HL-60 (cell line): ENCODE results near the gene TMEM60.

Experiments
- DNase-seq, 2 experiments: peaks; one replicate each; pipeline ENCODE4 v3.0.0-alpha.2; 2010 to 2020; ENCODE audit warnings: low read depth in 1 of 2, low spot score in 1 of 2
- H3K27ac ChIP-seq: fragments of 250-450 bp; sonication (Bioruptor Pico); replicated peaks from 2 replicates; pipeline ENCODE4 v1.5.1; 2020; ENCODE audit warnings: mild to moderate bottlenecking, moderate library complexity
- H3K27me3 ChIP-seq: fragments of 250-450 bp; sonication (Bioruptor Pico); 2 replicates; pipeline ENCODE4 v1.5.1; 2021; ENCODE audit warnings: mild to moderate bottlenecking, moderate library complexity; ENCODE audit not compliant: insufficient read depth, poor library complexity, severe bottlenecking
- H3K4me3 ChIP-seq: replicated peaks from 2 replicates; pipeline ENCODE4 v1.5.1; 2011; ENCODE audit warnings: mild to moderate bottlenecking, control low read depth, low read length; ENCODE audit not compliant: insufficient read depth
- CTCF ChIP-seq: IDR thresholded peaks from one replicate; pipeline ENCODE4 v1.5.1; 2011; ENCODE audit warnings: low read length, control low read depth, inconsistent platforms; ENCODE audit not compliant: insufficient read depth
- GABPA ChIP-seq: IDR thresholded peaks from 2 replicates; pipeline ENCODE4 v1.6.1; 2012; ENCODE audit warnings: low read depth
- POLR2AphosphoS5 ChIP-seq: IDR thresholded peaks from 2 replicates; pipeline ENCODE4 v1.6.1; 2012; ENCODE audit warnings: low read depth
- SPI1 ChIP-seq: IDR thresholded peaks from 2 replicates; pipeline ENCODE4 v1.6.1; 2012; ENCODE audit warnings: low read depth, mild to moderate bottlenecking, borderline replicate concordance
- TF ChIP-seq, protein P1 (sequence below): IDR thresholded peaks from 2 replicates; pipeline ENCODE4 v1.6.1; 2012; ENCODE audit warnings: low read depth; ENCODE audit not compliant: insufficient replicate concordance

Gene TMEM60

GRCh38 chr7:77811516-77812289 is 13.5 kb upstream of the TMEM60 start:
- TF ChIP-seq SPI1 (no peak), GABPA (no peak), CTCF (no peak), POLR2AphosphoS5 (no peak)
- TF ChIP-seq, protein P1, sequence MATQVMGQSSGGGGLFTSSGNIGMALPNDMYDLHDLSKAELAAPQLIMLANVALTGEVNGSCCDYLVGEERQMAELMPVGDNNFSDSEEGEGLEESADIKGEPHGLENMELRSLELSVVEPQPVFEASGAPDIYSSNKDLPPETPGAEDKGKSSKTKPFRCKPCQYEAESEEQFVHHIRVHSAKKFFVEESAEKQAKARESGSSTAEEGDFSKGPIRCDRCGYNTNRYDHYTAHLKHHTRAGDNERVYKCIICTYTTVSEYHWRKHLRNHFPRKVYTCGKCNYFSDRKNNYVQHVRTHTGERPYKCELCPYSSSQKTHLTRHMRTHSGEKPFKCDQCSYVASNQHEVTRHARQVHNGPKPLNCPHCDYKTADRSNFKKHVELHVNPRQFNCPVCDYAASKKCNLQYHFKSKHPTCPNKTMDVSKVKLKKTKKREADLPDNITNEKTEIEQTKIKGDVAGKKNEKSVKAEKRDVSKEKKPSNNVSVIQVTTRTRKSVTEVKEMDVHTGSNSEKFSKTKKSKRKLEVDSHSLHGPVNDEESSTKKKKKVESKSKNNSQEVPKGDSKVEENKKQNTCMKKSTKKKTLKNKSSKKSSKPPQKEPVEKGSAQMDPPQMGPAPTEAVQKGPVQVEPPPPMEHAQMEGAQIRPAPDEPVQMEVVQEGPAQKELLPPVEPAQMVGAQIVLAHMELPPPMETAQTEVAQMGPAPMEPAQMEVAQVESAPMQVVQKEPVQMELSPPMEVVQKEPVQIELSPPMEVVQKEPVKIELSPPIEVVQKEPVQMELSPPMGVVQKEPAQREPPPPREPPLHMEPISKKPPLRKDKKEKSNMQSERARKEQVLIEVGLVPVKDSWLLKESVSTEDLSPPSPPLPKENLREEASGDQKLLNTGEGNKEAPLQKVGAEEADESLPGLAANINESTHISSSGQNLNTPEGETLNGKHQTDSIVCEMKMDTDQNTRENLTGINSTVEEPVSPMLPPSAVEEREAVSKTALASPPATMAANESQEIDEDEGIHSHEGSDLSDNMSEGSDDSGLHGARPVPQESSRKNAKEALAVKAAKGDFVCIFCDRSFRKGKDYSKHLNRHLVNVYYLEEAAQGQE = no peak
- no peak overlapping the region for H3K4me3 ChIP-seq
- DNase-seq = no peak
- H3K27me3 ChIP-seq = no peaks in the 10 kb centered on the region
- no peak overlapping the region for H3K27ac ChIP-seq

DNA sequence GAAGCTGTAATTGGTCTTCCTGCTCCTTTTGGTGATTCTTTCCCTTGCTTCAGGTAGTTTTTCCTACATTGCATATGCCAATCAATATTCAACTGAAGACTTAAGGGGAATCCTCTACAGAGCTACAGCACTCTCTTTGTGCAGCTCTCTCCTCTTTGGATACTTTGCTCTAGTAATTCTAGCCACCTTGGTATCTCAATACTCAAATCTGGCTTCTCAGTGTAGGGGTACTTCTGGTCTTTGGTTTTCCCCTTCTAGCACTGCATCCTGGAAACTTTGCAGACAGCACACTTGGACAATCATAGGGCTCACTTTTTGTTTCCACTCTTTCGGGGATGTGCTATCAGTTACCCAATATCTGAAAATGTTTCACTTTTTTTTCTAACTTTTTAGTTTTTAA is 10.3 kb upstream of the TMEM60 start:
- no peak for DNase-seq
- TF ChIP-seq GABPA (no peak), POLR2AphosphoS5 (no peak), SPI1 (no peak), CTCF (no peak)
- TF ChIP-seq, protein P1 = no peak
- no peak overlapping the region for H3K4me3 ChIP-seq
- no peaks in the 10 kb centered on the region for H3K27me3 ChIP-seq
- H3K27ac ChIP-seq = no peak overlapping the region

DNA sequence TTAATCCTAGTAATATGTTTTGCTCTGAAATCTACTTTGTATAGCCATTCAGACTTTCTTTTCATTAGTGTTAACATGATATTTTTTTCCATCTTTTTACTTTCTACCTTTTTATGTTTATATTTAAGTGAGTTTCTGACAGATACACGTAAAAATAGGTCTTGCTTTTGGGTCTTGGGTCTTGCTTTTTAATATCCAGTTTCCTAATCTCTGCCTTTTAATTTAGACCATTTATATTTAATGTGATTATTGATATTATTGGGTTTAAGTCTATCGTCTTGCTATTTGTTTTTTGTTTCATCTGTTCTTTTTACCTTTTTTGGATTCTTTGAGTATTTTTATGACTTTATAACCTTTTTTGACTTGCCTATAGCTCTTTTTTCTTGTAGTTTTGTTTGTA is 8.2 kb upstream of the TMEM60 start:
- no peaks in the 10 kb centered on the region for H3K27me3 ChIP-seq
- no peak for DNase-seq
- H3K4me3 ChIP-seq = no peak overlapping the region
- TF ChIP-seq POLR2AphosphoS5 = no peak
- no peak for TF ChIP-seq CTCF
- TF ChIP-seq, protein P1 = no peak
- TF ChIP-seq GABPA = no peak
- TF ChIP-seq SPI1 = no peak
- no peak overlapping the region for H3K27ac ChIP-seq
